PFSK-1 (cell line): ENCODE data around the gene MINK1.

ENCODE experiments used
- POLR2AphosphoS5 ChIP-seq: IDR thresholded peaks from 2 replicates; pipeline ENCODE4 v1.6.1; 2012; ENCODE audit warnings: low read depth, mild to moderate bottlenecking, control low read depth, low read length, moderate library complexity
- TF ChIP-seq, protein P1 (sequence below), 2 experiments: IDR thresholded peaks; 2 replicates each; pipeline versions ENCODE4 v1.6.1 to v1.8.0; 2011 to 2012; ENCODE audit warnings: low read depth in 2 of 2, low read length in 2 of 2, control low read depth in 1 of 2, inconsistent platforms in 1 of 2, mild to moderate bottlenecking in 1 of 2, moderate library complexity in 1 of 2; ENCODE audit not compliant: insufficient read depth in 1 of 2

DNA sequence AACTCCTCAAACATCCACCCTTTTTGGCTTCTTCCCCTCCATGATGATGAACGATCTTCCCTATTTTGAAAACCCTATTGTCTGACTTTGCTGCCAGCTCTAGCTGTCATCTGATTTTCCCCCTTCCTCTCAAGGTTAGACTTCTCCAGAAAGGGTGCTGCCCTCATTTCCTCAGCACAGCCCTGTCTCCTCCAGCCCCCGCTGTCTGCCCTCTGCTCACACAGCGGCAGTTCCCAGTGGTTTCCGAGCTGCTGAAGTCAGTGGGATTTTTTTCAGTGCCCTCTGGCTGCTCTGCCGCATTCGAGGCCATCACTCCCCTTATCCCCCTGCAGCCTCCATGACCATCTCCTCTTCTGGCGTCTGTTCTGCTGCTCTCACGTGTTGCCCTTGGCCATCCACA lies 39.6 kb downstream of the MINK1 start:
- TF ChIP-seq POLR2AphosphoS5, result no peak
- TF ChIP-seq, protein P1, sequence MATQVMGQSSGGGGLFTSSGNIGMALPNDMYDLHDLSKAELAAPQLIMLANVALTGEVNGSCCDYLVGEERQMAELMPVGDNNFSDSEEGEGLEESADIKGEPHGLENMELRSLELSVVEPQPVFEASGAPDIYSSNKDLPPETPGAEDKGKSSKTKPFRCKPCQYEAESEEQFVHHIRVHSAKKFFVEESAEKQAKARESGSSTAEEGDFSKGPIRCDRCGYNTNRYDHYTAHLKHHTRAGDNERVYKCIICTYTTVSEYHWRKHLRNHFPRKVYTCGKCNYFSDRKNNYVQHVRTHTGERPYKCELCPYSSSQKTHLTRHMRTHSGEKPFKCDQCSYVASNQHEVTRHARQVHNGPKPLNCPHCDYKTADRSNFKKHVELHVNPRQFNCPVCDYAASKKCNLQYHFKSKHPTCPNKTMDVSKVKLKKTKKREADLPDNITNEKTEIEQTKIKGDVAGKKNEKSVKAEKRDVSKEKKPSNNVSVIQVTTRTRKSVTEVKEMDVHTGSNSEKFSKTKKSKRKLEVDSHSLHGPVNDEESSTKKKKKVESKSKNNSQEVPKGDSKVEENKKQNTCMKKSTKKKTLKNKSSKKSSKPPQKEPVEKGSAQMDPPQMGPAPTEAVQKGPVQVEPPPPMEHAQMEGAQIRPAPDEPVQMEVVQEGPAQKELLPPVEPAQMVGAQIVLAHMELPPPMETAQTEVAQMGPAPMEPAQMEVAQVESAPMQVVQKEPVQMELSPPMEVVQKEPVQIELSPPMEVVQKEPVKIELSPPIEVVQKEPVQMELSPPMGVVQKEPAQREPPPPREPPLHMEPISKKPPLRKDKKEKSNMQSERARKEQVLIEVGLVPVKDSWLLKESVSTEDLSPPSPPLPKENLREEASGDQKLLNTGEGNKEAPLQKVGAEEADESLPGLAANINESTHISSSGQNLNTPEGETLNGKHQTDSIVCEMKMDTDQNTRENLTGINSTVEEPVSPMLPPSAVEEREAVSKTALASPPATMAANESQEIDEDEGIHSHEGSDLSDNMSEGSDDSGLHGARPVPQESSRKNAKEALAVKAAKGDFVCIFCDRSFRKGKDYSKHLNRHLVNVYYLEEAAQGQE (IDR thresholded peaks at IDR 0.05; ENCODE audit: insufficient read depth in 1 of 2, low read depth in 2 of 2, low read length in 2 of 2), result no peak
